Nucleus accumbens (tissue), 56 donors: ENCODE data around the gene ARHGAP26.

Experiments used
- DNase-seq, 56 donors: peaks; one replicate each; lab custom pipeline; 2025; lab: John Stamatoyannopoulos, UW

Gene ARHGAP26

GRCh38 chr5:143119291-143119769 lies 349.2 kb downstream of the ARHGAP26 start:
- no peak for DNase-seq

- DNase-seq, result no peak
Measured at GRCh38 chr5:143119881-143120341, 349.7 kb downstream of the ARHGAP26 start.

- DNase-seq, result no peak
Measured at GRCh38 chr5:143120460-143121134, 350.4 kb downstream of the ARHGAP26 start.

GRCh38 chr5:143121135-143121475 lies 350.9 kb downstream of the ARHGAP26 start:
- DNase-seq, result no peak

GRCh38 chr5:143124593-143124992 lies 354.4 kb downstream of the ARHGAP26 start:
- DNase-seq, result no peak

GRCh38 chr5:143126174-143127019 lies 356.2 kb downstream of the ARHGAP26 start:
- DNase-seq, result no peak

GRCh38 chr5:143128412-143129071 lies 358.4 kb downstream of the ARHGAP26 start:
- DNase-seq, result no peak

GRCh38 chr5:143129203-143129602 lies 359.0 kb downstream of the ARHGAP26 start:
- DNase-seq, result no peak

- DNase-seq, result no peak
Measured at GRCh38 chr5:143129910-143130612, 359.9 kb downstream of the ARHGAP26 start.

GRCh38 chr5:143130613-143131305 lies 360.6 kb downstream of the ARHGAP26 start:
- DNase-seq, result no peak

- no peak for DNase-seq
Measured at GRCh38 chr5:143131972-143132371, 361.8 kb downstream of the ARHGAP26 start.

GRCh38 chr5:143132739-143133138 lies 362.6 kb downstream of the ARHGAP26 start:
- no peak for DNase-seq

- no peak for DNase-seq
Measured at GRCh38 chr5:143133721-143134120, 363.5 kb downstream of the ARHGAP26 start.

- no peak for DNase-seq
Measured at GRCh38 chr5:143134269-143134668, 364.1 kb downstream of the ARHGAP26 start.

GRCh38 chr5:143134900-143135299 lies 364.7 kb downstream of the ARHGAP26 start:
- no peak for DNase-seq

- DNase-seq, result no peak
Measured at GRCh38 chr5:143135832-143136551, 365.8 kb downstream of the ARHGAP26 start.

GRCh38 chr5:143138839-143139238 lies 368.7 kb downstream of the ARHGAP26 start:
- DNase-seq, result no peak

GRCh38 chr5:143139585-143139984 lies 369.4 kb downstream of the ARHGAP26 start:
- no peak for DNase-seq

GRCh38 chr5:143140492-143141203 lies 370.5 kb downstream of the ARHGAP26 start:
- DNase-seq, result no peak
